Glomerular endothelial cell (primary cell): ENCODE measurements around the gene GPR161. TPM values are rescaled to one million over a fixed set of nuclear protein-coding genes. Genes with fewer than 3 reads are reported as not detected.
"Not testable (repeated sequence)": the region's sequence is repeated elsewhere in the genome, so short reads cannot be mapped to it uniquely, and the experiment has no call there.

Source experiments
- DNase-seq: peaks from one replicate; pipeline ENCODE4 v3.0.0-alpha.2; 2011; ENCODE audit warnings: low read depth, low spot score; ENCODE audit errors: extremely low read depth
- total RNA-seq: library from RNA; depleted of rRNA; stranded (reverse); fragments of >200 nt; gene quantifications from 2 replicates; pipeline ENCODE4 v1.2.3, GENCODE V29; 2015

GPR161 gene
- total RNA-seq, 1 donor from 2014 or later = 24.2 TPM

DNA sequence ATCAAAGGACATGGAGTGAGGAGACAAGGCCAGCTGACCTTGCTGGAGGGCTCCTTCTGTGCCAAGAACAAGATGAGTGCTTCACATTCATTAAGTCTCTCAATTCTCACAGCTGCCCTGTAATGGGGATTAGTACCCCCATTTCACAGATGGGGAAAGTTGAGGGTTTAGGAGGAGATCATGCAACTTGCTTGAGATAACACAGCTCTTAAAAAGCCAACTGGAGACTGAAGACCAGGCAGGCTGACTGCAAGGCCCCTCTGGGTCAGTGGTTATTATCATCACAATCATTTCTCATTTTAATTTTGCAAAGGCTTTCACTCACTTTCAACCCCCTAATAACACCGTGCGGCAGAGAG lies 46.8 kb downstream of the GPR161 start:
- no peak for DNase-seq

DNA sequence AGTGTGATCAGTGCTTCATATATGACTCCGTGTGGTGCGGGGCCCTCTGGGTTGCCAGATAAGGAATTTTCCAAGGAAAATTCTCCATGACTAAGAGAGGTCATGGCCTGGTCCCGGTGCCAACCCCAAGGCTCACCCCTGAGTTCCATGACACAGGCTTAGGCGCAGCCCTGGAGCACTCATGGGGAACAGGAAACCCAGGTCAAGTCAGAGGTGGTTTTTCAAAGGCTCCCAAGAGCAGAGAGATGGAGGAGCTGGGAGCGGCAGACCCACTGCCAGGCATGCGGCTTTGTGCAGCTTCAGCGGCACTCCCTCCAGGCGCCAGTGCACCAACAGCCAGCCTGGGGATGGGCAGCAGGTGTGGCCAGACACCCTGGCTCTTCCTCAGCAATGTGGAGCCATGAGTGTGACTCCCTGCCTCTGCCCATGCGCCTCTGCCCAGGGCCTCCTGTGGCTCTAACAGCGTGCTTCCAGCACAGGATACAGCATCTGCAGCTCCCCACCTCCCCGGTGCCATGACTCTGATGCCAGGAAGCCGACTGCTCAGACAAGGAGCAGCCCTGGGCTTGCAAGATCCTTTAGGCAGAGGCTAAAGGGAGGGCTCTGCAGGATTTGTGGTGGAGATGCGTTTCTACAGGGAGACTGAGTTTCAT lies 47.3 kb downstream of the GPR161 start:
- DNase-seq = no peak

DNA sequence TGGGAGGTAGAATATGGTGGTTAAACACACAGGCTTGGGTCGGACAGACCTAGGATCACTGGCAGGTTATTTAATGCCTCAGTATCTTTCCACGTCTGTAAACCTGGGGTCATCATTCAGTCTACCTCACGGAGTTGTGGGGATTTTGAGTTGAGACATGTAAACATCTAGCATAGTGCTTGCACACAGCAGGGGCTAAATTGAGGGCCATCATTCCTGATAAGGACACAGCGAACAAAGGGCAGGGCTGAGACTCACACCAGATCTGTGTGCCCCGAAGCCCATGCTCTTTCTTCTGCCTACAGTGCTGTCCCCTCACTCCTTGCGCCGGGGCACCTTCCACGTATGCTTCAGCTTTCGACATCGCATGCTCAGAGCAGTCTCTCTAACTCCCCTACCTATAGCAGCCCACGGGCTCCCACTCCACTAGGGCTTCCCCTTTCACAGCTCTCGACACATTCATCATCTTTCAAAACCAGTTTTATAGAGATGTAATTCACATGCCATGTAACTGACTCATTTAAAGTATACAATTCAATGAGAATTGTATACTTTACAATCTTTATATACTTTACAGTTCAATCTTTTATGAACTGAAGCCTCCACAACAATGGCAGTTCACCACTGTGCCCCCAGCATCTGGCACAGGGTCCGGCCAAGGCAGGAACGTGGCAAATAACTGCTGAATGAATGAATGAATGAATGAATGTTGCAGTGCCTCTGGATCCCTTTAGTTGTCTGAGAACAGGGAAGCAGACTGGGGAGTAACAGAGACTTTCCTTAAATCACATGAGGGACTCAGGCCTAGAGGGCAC lies 48.0 kb downstream of the GPR161 start:
- DNase-seq = no peak

DNA sequence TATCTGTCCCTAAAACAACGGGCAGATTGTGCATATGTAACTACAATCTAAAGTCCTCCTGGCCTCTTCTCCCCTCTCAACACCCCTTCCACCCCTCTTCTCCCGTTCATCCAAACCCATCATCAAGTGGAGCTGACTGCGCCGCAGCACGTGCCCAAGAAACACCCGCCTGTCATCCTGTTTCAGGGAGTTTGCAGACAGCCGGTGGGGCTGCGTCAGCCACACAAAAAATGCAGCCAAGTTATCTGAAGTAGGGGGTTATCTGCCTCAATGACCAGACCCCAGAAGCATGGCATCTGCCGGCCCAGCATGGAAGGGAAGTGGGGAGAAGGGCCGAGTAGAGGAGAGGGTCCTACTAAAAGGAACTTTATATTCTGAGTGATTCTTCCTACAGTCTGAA lies 49.0 kb downstream of the GPR161 start:
- DNase-seq = no peak

DNA sequence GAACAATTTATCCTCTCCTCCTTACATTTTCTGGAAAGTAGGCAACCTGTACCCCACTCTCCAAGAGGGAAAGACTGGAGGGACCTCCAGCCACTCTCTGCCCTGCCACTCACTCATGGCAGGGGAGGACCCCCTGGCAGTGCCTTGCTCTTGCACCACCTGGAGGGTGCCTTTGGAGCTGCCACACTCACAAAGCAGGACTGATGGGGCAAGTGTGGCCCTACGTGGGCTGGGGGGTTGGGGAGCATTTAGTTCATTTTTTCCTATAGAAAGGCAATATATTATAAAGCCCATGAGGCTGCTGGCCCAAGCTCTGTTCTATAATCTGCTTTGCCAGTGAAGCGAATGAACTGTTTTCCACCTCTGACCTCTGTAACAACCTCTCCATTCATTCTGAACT lies 50.3 kb downstream of the GPR161 start:
- DNase-seq = no peak

DNA sequence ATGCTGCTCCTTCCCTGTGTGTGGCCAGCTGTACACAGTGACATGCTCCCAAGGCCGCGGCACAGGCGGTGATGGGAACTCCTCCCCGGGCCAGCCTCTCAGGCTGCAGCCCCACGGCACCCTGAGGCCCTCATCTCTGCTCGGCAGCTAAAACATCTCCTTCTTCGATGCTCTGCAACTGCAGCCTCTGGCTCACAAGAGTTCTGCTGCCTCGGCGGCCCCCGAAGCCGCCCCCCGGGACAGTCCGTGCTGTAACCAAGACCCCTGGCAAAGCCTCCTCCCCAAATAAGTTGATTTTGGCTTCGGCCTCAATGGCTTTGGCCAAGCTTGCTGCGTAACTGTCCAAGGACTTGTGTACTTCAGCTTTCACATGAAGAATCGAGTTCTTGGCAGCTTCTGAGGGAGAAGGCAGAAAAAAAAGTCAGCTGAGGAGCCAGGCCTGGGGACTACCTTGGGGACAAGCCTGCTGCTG lies 51.3 kb downstream of the GPR161 start:
- no peak for DNase-seq

DNA sequence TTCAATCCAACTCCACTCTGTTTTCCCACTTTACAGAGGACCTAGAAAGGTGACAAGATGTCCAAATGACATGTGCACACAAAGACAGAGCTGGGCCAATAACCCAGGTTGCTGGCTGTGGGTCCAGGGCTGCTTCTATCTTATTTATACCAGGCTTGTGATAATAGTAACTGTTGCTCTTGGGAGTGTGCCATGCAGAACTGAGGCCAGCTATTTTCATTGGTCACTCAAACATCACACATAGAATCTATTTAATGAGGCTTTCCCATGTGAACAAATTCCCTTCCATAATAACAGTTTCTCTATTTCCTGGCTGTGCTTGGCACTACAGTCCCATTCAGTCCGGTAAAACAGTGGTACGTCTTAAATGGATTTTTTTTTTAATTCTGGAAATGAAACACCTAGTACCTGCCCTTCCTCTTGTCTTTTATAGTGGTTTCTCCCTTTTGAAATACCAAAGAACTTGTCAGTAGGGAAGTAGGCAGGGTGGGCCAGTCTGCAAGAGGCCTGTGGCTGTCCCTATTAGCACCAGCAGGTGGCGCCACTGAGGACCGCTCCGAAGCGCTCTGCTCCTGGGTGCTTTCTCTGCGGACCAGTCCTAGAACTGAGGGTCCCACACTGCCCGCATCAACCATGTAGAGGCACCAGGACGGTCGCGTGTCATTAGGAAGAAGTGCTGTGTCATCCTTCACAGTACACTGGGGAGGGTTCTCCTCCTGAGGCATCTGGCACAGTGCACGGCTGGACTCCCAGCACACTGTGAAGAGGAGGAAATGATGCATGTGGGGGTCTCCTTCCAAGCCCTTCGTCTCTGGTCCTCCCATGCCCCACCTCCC lies 52.1 kb downstream of the GPR161 start:
- no peak for DNase-seq

DNA sequence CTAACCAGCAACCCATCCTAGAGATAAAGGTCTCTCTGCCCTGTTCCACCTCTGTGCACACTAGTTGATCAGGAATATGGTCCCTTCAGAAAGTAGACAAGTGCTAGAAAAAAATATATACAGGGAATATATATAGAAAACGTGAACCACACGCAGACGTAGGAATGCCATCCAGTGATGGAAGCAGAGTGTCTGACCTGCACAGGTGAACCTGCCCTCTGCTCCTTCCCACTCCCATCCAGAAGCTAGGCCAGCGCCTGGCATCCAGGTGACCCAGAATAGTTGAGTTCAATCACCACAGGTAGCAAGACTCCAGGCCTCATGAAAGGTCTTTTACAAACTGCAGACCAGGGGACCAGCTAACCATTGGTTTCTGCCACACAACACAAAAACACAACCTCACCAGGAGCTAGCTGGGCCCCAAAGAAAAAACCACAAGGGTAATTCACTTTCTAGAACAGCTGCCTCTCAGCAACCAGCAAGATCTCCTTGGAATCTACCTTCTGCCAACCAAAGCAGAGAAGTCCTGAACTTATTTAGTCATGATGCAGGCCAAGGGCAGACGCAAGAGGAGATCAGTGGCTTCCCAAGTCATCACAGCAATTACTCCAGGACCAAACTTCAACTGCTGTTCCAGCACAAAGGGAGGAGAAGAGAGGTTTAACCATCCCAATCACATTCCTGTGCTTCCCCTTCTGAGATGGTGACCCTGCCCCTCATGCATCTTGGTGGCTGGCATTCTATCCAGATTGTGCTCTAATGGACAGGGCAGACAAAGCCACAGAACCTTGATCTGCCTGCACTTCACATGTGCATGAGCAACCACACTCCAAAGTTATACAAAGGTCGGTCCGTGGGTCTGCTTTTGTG lies 53.0 kb downstream of the GPR161 start:
- DNase-seq = no peak

DNA sequence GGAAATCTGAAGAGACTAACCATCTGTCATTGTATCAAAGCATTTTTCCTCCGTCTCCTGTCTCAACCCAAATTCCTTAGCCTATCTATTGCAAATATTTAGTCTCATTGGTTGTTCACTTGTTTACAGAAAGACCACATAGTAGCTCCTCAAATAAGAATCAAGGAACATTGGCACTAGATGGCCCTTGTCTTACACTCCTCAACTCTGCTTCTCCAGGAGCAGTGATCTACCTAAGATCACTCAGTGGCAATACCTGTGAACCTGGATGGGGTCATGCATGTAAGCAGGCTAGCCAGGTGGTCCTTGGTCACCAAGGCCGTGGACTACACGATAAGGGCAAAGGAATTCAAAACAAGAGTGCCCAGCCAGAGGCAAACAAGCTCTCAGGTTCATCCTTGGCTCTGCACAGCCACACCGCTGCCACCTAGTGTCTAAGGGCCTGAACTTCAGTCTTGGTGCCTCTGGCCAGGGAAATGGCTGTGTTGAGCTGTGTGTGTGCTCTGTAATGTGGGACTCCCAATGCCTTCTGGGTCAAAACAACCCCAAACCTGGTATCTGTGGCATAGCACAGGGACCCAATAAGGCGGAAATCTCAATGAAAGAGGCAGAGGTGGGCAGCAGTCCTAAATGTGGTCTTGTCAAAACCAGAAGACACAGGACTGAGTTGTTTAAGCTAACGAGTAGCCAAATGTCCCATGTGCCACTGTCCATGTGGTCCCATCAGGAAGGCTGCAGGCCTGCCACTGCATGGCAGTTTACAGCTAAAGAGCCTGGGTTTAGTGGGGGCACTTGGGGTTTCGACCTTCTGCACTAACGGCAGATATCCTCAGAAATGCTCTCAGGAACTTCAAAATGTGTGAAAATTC lies 54.5 kb downstream of the GPR161 start:
- DNase-seq = no peak

DNA sequence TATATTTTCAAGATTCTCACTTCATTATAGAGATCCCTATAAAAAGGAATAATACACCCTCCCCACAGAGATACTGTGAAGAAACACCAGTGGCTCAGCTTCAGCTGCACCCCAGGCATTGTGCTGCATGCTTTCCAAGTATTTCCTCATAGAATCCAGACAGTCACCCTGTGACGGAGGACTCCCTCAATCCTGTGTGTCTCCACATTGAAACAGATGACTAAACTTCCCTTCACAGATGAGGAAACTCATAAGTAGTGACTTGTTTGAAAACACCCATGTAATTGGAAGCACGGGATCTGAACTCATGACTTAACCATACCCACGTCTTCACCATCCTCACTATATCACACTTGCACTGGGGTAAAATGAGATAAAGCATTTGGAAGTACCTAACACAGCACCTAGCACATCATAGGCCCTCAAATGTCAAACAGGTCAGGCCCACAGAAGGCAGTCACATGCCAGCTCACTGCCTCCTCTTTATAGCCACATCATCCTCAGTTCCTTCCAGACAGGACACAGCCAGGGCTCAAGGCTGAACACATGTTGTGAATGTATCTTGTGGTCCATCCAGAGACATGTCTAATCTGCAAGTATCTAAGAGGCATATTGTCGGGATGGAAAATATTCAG lies 55.2 kb downstream of the GPR161 start:
- no peak for DNase-seq

DNA sequence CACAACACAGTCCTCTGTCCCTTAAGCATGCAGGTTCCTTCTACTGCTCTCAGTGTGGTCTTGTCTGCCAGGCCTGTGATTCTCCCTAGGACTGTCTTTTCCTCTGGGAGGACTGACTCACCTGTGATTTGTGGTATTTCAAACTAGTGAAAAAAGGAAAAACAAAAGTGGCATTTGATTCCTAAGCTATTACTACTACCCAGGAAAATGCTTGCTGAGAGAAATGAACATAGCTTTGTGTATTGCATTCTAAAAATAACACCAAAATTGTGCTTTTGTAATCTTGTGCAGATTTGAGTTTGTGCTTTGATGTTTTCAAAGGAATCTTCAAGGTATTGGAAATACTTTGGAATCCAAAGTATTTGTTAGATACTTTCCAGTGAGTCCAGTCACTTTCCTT lies 57.0 kb downstream of the GPR161 start:
- DNase-seq = no peak

DNA sequence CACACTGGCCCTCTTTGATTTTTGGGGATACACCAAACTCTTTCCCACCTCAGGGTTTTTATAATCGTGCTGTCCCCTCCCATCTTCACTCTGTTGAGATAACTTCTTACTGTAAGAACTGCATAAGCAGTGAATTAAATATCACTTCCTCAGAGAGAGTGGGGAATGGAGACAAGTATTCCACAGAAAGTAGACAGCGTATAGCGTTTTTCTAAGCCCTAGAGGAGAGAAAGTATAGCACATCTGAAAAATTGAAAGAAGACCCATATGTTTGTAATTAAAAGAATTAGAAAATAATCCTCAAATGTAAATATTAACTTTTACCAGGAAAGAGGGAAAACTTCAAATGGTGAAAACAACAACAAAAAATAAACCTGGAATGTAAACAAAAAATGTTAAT lies 67.3 kb downstream of the GPR161 start:
- no peak for DNase-seq

DNA sequence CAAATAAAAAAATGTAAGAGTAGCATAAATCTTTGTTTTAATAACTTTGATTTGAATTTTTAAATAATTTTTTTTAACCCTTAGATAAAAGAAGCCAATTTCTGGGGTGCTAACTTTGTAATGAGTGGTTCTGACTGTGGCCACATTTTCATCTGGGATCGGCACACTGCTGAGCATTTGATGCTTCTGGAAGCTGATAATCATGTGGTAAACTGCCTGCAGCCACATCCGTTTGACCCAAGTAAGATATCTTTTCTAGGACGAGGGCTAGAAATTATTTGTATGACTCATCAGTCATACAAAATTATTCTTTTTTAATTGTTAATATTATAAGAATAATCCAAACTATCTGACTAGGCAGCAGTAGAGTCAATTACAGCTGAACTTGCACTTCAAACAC lies 71.2 kb downstream of the GPR161 start:
- DNase-seq = no peak

DNA sequence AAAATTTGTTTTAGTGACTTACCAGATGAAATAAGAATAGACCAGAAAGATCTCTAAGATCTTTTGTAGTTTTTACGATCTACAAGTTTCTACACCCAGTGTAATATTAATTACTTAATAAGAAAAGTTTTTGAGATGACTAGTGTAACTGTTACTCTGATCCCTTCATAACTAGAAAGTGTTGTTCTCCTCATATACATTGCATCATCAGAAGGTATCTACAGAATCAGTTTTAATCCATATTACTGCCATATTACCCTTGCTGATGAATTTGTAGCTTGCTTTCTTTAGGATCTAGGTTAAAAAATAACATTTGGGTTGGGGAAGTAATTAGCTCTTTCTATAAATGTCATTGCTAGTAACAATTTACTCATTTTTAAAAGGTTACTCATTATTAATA lies 72.5 kb downstream of the GPR161 start:
- DNase-seq = no peak

DNA sequence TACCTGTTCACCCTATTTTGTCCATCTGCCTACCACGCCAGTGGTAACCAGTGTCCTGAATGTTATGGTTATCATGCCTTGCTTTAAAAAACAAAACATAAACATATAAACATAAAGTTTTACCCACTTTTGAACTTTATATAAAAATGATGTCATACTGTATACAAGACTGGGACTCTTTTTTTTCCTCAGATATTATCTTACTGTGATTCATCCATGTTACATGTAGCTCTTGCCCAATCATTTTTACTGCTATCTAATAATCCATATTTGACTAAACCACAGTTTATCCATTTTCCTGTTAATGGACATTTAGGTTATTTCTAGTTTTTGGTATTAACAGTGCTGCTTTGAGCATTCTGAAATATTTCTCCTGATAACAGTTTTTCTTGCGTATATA lies 78.8 kb downstream of the GPR161 start:
- no peak for DNase-seq

DNA sequence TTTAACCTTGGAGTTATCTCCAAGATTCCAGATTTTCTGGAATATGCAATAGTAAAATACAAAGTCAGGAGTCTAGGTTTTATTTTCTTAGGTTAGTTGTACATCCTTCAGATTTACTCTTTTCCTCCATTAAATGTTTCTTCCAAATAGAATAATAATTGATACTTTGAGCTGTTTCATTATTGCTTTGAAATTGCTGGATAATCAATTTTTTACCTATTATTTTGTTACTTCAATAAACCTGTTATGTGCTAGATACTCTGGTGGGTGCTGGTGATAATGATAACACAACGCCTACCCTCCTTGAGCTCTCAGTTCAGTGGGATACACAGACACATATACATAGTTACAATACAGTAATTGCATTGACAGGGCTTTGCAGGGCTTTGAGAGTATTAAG lies 79.4 kb downstream of the GPR161 start:
- no peak for DNase-seq

DNA sequence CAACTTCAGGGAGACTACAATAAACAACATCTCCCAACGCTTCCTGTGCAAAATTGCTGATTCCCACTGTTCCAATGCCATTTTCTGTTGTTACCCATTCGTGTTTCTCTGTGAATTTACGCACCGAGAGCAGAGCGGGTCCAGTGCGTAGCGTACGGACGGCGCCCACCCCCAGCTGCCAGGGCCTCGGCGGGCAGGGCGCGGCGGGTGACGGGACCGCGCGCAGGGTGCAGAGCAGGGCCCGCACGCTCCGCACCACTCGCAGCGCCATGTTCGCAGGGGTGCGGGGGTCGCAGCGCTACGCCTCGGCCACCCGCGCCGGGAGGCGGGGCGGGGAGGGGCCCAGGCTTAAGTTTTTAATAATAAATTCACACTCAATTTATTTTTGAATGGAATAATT lies 80.6 kb downstream of the GPR161 start:
- DNase-seq = not testable (repeated sequence)

DNA sequence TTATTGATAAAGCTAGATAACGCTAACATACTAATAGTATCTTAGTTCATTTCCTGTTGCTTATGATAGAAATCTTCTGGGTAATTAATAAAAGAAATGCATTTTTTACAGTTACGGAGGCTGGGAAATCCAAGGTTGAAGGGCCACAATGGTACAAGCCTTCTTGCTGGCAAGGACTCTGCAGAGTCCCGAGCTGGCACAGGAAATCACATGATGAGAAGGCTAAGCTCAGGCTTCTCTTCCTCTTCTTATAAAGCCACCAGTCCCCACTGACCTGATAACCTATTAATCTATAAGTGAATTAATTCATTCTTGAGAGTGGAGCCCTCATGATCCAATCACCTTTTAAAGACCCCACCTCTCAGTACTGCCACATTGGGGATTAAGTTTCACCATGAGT lies 82.6 kb downstream of the GPR161 start:
- DNase-seq = no peak

DNA sequence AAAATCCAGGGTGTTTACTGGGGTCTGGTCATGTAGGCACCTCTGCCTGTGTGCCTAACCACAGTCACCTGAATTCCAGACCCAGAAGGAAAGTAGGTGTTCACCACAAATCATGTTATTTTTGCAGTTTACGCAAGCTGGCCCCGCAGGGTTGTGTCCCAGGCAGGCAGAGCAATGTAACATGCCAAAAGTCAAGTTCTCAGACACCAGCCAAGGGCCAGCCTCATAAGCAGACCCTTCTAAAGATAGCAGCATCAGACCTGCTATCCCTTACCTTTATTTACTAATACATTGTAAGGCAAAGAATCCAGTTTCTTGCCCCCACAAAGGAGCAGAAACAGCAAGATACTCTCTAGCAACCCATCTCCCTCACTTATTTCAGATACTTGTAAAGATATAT lies 83.0 kb downstream of the GPR161 start:
- no peak for DNase-seq
